GM21447 (cell line): Measurements from ENCODE around the gene FARSB.
"Not testable (repeated sequence)": the region's sequence is repeated elsewhere in the genome, so short reads cannot be mapped to it uniquely, and the experiment has no call there.

ENCODE experiments used
- ATAC-seq: cut with Tn5 transposase; IDR thresholded peaks from one replicate; pipeline ENCODE4 v1.9.1; 2021; ENCODE audit not compliant: unreplicated experiment

FARSB gene

GRCh38 chr2:222655787-222656525 is at the start of gene FARSB:
TSS of gene FARSB (minus strand) at chr2:222656092. CDS start at chr2:222656073, 19 bp downstream.
- ATAC-seq, result peak; percentile 86

DNA sequence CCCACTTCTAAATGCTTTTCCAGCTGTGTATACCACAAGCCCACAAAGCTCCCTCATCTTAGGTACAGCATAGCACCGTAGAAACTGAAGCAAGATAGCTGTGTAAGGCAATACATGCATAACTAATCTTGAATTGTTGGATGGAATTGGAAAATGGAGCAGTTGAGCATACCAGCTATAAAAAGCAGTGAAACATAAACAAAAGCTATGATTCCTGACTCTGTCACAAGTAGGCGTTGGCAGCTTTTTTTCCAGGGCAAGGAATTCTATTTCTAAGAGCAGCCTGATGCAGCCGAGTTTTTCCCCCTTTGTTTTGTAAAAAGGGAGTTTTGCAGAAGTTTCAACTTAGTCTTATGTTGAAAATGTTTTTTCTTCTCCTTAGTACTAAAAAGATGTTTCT is 48.0 kb upstream of the FARSB start:
- no peak for ATAC-seq

DNA sequence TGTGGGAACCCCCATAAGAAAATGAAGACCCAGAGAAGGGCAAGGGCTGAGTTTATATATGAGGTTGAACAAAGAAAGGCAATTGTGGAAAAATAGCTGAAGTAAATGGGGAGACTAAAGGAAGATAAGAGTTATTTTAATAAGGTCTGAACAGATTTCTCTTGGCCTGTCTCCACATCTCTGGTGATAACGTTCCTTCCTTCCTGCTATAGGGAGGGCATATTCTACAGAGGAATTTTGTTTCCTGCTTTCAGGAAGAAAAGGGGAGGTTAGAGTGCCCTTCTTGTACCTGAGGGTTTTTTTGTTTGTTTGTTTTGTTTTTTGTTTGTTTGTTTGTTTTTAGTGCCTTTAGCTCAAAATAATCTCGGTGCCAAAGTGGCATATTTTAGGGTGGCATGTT is 47.2 kb upstream of the FARSB start:
- no peak for ATAC-seq

DNA sequence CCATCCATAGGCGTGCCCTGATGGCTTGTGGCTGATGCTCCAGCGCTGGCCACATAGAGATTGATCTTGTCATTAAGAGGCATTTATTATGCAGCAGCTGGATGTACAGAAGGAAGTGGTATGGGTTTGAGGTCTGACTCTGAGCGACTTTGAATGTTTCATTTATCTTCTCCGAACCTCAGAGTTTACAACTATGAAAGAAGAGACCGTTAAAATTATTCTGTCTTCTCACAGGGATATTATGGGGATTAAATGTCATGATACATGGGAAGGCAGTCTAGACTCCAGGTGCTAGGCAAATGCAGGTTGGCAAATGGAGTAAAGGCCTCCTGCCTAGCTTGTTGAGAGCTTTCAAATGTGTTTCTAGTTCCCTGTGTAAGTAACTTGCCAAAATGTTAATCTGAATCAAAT is 45.8 kb upstream of the FARSB start:
- no peak for ATAC-seq

- no peak for ATAC-seq
These were observed 45.3 kb upstream of the FARSB start for GRCh38 chr2:222701233-222701632.

- ATAC-seq, result no peak
These were observed 42.4 kb upstream of the FARSB start for GRCh38 chr2:222698276-222698675.

GRCh38 chr2:222693837-222694236 is 37.9 kb upstream of the FARSB start:
- peak; percentile 48 for ATAC-seq

DNA sequence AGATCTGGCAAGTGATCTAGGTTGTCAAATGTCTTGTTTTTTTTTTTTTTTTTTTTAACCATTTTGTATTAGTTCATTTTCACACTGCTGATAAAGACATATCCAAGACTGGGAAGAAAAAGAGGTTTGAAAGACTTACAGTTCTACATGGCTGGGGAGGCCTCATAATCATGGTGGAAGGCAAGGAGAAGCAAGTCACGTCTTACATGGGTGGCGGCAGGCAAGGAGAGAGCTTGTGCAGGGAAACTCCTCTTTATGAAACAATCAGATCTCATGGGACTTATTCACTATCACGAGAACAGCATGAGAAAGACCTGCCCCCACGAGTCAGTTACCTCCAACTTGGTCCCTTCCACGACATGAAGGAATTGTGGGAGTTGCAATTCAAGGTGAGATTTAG is 37.5 kb upstream of the FARSB start:
- ATAC-seq, result not testable (repeated sequence)

- peak; percentile 97 for ATAC-seq
These were observed 34.8 kb upstream of the FARSB start for GRCh38 chr2:222690564-222691200.

GRCh38 chr2:222689322-222689721 is 33.4 kb upstream of the FARSB start:
- ATAC-seq, result no peak

DNA sequence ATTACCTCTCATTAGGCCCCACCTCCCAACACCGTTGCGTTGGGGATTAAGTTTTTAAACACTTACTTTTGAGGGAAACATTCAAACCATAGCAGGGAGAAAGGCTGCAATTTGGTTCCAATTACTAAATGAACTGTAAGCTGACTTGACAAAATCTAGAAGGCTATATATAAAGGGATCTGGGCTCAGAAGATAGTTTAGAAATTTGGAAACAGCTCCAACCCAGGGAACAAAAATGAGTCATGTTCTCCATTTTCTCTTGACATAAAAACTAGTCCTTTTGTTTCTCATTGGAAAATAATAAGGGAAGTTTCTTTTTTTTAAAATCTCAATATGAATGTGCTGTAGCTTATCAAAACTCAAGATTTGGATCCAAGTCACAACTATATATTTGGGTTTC is 33.0 kb upstream of the FARSB start:
- ATAC-seq, result no peak

DNA sequence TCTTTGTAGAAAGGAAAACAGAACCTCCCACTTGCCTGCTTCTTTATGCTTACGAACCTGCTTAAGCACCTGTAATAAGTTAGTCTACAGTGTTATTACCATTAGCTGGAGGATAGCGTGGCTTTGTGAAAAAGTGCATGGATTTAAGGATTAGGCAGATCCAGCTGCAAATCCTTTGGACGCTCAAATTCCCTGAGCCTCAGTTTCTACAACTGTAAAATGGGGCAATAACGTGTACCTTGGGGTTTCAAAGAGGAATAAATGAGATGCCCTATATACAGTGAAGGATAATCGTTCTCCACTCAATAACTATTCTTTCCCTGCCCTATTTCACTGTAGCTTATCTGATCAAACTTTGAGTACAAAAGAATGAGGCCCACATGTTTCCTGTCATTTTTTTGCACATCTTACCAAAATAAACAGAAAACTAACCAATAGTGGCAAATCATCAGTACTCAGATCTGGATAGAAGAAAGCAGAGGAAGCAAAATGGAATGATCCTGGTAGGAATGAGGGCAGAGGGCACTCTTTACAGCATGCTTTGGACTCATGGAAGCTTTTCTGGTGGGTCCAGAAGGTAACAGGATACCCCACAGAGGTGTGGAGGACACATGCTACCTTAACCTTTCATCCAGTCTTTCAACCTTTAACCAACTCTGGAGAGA is 30.3 kb upstream of the FARSB start:
- no peak for ATAC-seq

DNA sequence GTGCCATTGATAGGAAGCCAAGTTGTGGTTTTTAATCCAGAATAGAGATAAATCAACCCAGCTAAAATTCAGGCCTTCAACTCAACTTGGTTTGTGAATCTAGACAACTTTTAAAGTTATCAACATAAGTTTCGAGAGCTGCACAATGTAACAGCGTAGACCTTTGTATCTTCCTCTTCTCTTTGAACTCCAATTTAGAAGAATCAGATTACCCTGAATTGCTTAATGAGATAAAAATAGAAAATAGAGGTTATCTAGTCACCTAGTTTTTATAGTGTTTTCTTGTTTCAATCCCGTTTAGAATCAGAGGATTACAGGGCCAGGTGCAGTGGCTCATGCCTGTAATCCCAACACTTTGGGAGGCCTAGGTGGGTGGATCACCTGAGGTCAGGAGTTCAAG is 27.9 kb upstream of the FARSB start:
- ATAC-seq, result no peak

- no peak for ATAC-seq
These were observed 22.1 kb upstream of the FARSB start for GRCh38 chr2:222677981-222678380.

- ATAC-seq, result no peak
These were observed 18.0 kb upstream of the FARSB start for GRCh38 chr2:222673883-222674282.

DNA sequence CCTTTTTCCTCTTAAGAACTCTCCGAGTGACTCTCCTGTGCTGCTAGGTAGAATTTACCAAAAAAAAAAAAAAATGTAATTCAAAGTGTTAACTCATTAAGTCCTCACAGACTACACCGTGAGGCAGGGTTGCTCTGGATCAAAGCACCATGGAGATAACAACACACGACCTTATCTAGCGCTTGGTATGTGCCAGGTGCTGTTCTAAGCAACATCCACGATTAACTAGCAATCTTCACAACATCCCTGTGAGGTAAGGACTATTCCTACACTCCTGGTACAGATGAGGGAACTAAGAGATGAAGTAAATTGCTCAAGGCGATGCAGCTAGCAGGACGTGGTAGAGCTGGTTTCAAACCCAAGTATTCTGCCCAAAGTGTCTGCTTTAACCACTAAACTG is 17.4 kb upstream of the FARSB start:
- no peak for ATAC-seq

DNA sequence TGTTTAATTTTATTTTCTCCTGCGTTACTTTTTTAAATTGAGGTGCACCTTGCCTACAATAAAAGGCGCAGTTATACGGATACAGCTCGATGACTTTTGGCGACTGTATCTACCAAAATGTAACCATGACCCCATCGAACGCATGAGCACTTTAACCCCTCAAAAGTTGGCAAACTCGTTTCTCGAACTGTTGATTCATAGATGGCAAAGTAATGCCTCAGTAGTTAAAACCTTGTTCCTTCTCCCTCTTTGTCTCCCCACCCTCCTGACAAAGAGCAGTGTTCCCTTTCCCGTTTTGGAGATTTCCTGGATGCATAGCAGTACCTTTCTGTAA is 16.1 kb upstream of the FARSB start:
- ATAC-seq, result no peak

GRCh38 chr2:222671259-222672067 is 15.6 kb upstream of the FARSB start, which contains the start of gene MOGAT1:
TSS of gene MOGAT1 (plus strand) at chr2:222671658. CDS start at chr2:222671786, 128 bp downstream.
- ATAC-seq, result no peak

- ATAC-seq, result no peak
These were observed 14.5 kb upstream of the FARSB start for GRCh38 chr2:222670191-222671038.

GRCh38 chr2:222669353-222669752 is 13.5 kb upstream of the FARSB start:
- ATAC-seq, result no peak
